Measurements from ENCODE around the gene TUNAR.

Gene TUNAR

DNA sequence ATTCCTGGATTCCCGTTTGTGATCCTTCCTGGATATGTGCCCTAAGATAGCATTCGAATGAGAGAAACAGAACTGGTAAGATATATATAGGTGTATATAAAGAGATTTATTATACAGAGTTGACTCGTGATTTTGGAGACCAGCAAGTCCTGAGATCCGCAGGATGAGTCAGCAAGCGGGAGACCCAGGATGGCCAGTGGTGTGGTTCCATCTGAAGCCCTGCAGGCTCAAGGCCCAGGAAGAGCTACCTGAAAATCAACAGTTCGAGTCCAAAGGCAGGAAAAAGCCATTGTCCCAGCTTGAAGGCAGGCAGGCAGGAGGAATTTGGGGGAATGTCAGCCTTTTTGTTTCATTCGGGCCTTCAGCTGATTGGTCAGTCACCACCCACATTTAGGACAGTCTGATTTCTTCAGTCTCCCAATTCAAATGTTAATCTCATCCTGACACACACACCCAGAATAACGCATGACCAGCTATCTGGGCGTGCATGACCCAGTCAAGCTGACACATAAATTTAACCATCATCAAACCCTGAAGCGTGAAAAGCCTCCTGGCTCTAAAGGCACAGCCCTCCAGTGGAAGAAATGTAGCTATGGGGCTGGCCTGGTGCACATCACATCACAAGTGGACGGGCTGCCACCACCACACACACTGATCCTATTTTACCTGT, 44.3 kb downstream of the TUNAR start:
- Histone ChIP-seq H3K4me3 (ENCODE audit: low read length, poor library complexity, severe bottlenecking) (no peak overlapping the region), H3K36me3 (ENCODE audit: insufficient read depth, low read length) (no peaks in the 10 kb centered on the region), H3K79me2 (ENCODE audit: insufficient read depth, low read length) (no peaks in the 10 kb centered on the region), H3K4me2 (ENCODE audit: low read depth, low read length, poor library complexity, severe bottlenecking) (no peak overlapping the region), H3F3A (ENCODE audit: low read depth) (no peaks in the 10 kb centered on the region), H3K27me3 (ENCODE audit: insufficient read depth, low read length, poor library complexity, severe bottlenecking) (no peaks in the 10 kb centered on the region), H3K9me3 (ENCODE audit: insufficient read depth, low read depth, low read length) (no peaks in the 10 kb centered on the region), H4K20me1 (ENCODE audit: insufficient read depth, low read length, poor library complexity, severe bottlenecking) (no peaks in the 10 kb centered on the region), H3K4me1 (ENCODE audit: insufficient read depth, low read length, poor library complexity, severe bottlenecking) (no peaks in the 10 kb centered on the region), H3K9ac (ENCODE audit: low read depth, low read length, poor library complexity, severe bottlenecking) (no peak overlapping the region), H2AFZ (ENCODE audit: low read length) (no peak overlapping the region), H3K9me2 (replicated peaks; ENCODE audit: low read depth, low read length) (no peaks in the 10 kb centered on the region)
- TF ChIP-seq EZH2phosphoT487 (IDR thresholded peaks at IDR 0.05; ENCODE audit: borderline replicate concordance): no peak
- TF ChIP-seq, protein P1, sequence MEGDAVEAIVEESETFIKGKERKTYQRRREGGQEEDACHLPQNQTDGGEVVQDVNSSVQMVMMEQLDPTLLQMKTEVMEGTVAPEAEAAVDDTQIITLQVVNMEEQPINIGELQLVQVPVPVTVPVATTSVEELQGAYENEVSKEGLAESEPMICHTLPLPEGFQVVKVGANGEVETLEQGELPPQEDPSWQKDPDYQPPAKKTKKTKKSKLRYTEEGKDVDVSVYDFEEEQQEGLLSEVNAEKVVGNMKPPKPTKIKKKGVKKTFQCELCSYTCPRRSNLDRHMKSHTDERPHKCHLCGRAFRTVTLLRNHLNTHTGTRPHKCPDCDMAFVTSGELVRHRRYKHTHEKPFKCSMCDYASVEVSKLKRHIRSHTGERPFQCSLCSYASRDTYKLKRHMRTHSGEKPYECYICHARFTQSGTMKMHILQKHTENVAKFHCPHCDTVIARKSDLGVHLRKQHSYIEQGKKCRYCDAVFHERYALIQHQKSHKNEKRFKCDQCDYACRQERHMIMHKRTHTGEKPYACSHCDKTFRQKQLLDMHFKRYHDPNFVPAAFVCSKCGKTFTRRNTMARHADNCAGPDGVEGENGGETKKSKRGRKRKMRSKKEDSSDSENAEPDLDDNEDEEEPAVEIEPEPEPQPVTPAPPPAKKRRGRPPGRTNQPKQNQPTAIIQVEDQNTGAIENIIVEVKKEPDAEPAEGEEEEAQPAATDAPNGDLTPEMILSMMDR (conservative IDR thresholded peaks at IDR 0.05; ENCODE audit: low read length): no peak

DNA sequence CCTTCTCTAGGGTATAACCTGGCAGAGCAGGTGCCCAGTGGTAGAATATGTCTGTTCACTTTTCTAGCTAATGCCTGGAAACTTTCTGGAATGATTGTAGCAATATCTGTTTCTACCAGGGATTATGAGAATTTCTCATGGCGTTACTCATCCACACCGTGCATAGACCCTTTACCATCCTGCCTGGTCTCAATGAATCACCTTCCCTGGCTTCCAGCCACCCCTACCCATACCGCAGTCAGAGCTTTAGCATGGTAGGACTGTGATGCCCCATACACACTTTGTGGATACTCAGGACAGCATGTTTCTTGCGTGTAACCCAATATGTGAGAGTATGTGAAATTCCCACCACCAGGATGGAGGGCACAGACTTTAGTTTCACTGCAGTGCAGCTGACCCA, 45.4 kb downstream of the TUNAR start:
- no peak overlapping the region for H3K4me3 ChIP-seq (ENCODE audit: low read length, poor library complexity, severe bottlenecking)
- no peaks in the 10 kb centered on the region for H3K79me2 ChIP-seq (ENCODE audit: insufficient read depth, low read length)
- H3K36me3 ChIP-seq (ENCODE audit: insufficient read depth, low read length): no peaks in the 10 kb centered on the region
- no peaks in the 10 kb centered on the region for H4K20me1 ChIP-seq (ENCODE audit: insufficient read depth, low read length, poor library complexity, severe bottlenecking)
- no peaks in the 10 kb centered on the region for H3K9me3 ChIP-seq (ENCODE audit: insufficient read depth, low read depth, low read length)
- H3K9ac ChIP-seq (ENCODE audit: low read depth, low read length, poor library complexity, severe bottlenecking): no peak overlapping the region
- no peaks in the 10 kb centered on the region for H3K9me2 ChIP-seq (replicated peaks; ENCODE audit: low read depth, low read length)
- no peaks in the 10 kb centered on the region for H3K4me1 ChIP-seq (ENCODE audit: insufficient read depth, low read length, poor library complexity, severe bottlenecking)
- no peak overlapping the region for H2AFZ ChIP-seq (ENCODE audit: low read length)
- no peaks in the 10 kb centered on the region for H3K27me3 ChIP-seq (ENCODE audit: insufficient read depth, low read length, poor library complexity, severe bottlenecking)
- no peak overlapping the region for H3K4me2 ChIP-seq (ENCODE audit: low read depth, low read length, poor library complexity, severe bottlenecking)
- H3F3A ChIP-seq (ENCODE audit: low read depth): no peaks in the 10 kb centered on the region
- no peak for TF ChIP-seq EZH2phosphoT487 (IDR thresholded peaks at IDR 0.05; ENCODE audit: borderline replicate concordance)
- TF ChIP-seq, protein P1 (conservative IDR thresholded peaks at IDR 0.05; ENCODE audit: low read length): no peak

DNA sequence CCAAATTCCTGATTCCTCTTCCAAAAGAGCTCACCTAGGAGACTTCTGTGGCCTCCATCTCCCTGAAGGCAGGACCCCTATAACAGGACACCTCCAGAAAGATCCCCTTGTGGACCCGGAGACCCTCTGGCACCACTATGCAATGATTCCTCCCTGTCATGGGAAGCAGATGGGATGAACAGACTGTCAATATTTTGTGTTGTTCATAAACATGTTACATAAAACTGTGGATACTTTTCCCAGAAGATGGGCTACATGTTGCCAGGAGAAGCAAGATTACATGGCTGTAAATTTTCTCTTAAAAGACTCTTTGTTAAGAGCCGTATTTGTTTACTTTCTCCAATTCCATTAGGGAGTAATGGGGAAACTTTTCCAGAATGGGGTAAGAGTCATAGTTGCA, 52.1 kb downstream of the TUNAR start:
- H3K9me3 ChIP-seq (ENCODE audit: insufficient read depth, low read depth, low read length): no peaks in the 10 kb centered on the region
- no peaks in the 10 kb centered on the region for H3K79me2 ChIP-seq (ENCODE audit: insufficient read depth, low read length)
- no peak overlapping the region for H2AFZ ChIP-seq (ENCODE audit: low read length)
- H3K9ac ChIP-seq (ENCODE audit: low read depth, low read length, poor library complexity, severe bottlenecking): no peak overlapping the region
- no peak for TF ChIP-seq EZH2phosphoT487 (IDR thresholded peaks at IDR 0.05; ENCODE audit: borderline replicate concordance)
- no peaks in the 10 kb centered on the region for H3K27me3 ChIP-seq (ENCODE audit: insufficient read depth, low read length, poor library complexity, severe bottlenecking)
- no peaks in the 10 kb centered on the region for H3F3A ChIP-seq (ENCODE audit: low read depth)
- no peaks in the 10 kb centered on the region for H3K9me2 ChIP-seq (replicated peaks; ENCODE audit: low read depth, low read length)
- no peaks in the 10 kb centered on the region for H3K4me1 ChIP-seq (ENCODE audit: insufficient read depth, low read length, poor library complexity, severe bottlenecking)
- no peak overlapping the region for H3K4me2 ChIP-seq (ENCODE audit: low read depth, low read length, poor library complexity, severe bottlenecking)
- H3K36me3 ChIP-seq (ENCODE audit: insufficient read depth, low read length): no peaks in the 10 kb centered on the region
- no peaks in the 10 kb centered on the region for H4K20me1 ChIP-seq (ENCODE audit: insufficient read depth, low read length, poor library complexity, severe bottlenecking)
- no peak overlapping the region for H3K4me3 ChIP-seq (ENCODE audit: low read length, poor library complexity, severe bottlenecking)

DNA sequence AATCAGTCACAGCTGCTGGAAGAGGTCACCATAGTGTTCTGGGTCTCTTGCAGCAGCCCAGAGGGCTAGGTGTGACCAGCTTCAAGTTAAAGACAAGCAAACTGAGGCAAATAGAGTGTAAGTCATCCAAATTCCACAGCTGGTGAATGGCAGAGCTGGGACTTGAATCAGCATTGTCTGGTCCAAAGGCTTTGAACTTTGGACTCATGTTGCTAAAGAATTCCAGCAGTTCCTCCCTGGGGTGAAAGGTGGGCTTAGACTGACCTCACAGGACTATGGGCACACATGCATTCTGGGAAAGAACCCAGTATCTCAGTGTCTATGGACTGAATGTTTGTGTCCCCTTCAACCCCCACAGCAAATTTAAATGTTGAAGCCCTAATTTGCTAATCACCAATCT, 54.8 kb downstream of the TUNAR start:
- H3K9ac ChIP-seq (ENCODE audit: low read depth, low read length, poor library complexity, severe bottlenecking): no peak overlapping the region
- H4K20me1 ChIP-seq (ENCODE audit: insufficient read depth, low read length, poor library complexity, severe bottlenecking): no peaks in the 10 kb centered on the region
- no peaks in the 10 kb centered on the region for H3K27me3 ChIP-seq (ENCODE audit: insufficient read depth, low read length, poor library complexity, severe bottlenecking)
- no peaks in the 10 kb centered on the region for H3K36me3 ChIP-seq (ENCODE audit: insufficient read depth, low read length)
- no peak overlapping the region for H3K4me2 ChIP-seq (ENCODE audit: low read depth, low read length, poor library complexity, severe bottlenecking)
- no peaks in the 10 kb centered on the region for H3K79me2 ChIP-seq (ENCODE audit: insufficient read depth, low read length)
- H3K4me1 ChIP-seq (ENCODE audit: insufficient read depth, low read length, poor library complexity, severe bottlenecking): no peaks in the 10 kb centered on the region
- no peaks in the 10 kb centered on the region for H3K9me2 ChIP-seq (replicated peaks; ENCODE audit: low read depth, low read length)
- H3K4me3 ChIP-seq (ENCODE audit: low read length, poor library complexity, severe bottlenecking): no peak overlapping the region
- H3F3A ChIP-seq (ENCODE audit: low read depth): no peaks in the 10 kb centered on the region
- TF ChIP-seq EZH2phosphoT487 (IDR thresholded peaks at IDR 0.05; ENCODE audit: borderline replicate concordance): no peak
- TF ChIP-seq, protein P1 (conservative IDR thresholded peaks at IDR 0.05; ENCODE audit: low read length): no peak
- no peaks in the 10 kb centered on the region for H3K9me3 ChIP-seq (ENCODE audit: insufficient read depth, low read depth, low read length)
- no peak overlapping the region for H2AFZ ChIP-seq (ENCODE audit: low read length)

All from Loucy (cell line).